NCI-H226 (cell line): Measurements from ENCODE around the gene NDUFB8.
A peak's percentile ranks its signal among the peaks of the same experiment; 100 is the strongest.
"Not testable (repeated sequence)": the region's sequence is repeated elsewhere in the genome, so short reads cannot be mapped to it uniquely, and the experiment has no call there.

ENCODE experiments used
- DNase-seq: peaks from one replicate; pipeline ENCODE4 v3.0.0-alpha.2; 2015

Gene NDUFB8

DNA sequence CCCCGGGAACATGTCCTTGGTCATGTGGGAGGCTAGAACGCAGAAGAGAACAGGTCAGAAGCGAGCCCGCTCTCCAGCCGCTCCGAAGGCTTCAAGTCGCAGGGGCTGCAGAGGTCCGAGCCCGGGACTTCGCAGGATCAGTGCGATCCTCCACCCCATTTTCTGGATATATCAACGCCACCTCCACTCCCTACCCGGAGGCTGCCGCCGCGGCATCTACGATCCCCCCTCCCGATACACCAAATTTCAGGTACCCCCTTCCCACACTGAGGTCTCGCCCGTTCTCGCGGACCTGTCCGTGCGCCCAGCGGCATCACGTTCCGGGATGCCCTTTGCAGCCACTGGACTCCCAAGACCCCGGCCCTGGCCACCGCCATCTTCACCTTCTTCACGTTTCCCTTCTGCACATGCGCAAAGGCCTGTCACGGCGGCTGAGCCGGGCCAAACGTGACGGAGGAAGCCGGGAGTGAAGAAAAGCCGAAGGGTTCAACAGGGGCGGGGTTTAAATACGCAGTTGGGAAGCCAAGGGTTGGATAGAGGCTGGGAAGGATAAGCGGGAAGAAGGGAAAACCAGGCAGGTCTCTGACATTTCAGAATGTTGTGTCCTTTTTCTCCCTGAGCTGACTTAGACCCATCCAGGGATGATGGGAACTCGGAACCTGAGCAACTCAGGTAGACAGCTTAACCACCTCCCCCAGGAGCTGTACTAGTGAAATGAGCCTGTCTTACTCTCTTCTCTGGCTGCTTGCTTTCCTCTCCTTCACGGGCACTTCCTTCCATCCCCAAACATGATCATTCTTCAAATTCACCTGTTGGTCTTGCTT lies at the start of gene NDUFB8:
Gene NDUFB8 (minus strand): TSS at position 397 of the 824 bp plus-strand sequence. CDS start 20 bp downstream, at position 377.
- DNase-seq, result peak; percentile 79

DNA sequence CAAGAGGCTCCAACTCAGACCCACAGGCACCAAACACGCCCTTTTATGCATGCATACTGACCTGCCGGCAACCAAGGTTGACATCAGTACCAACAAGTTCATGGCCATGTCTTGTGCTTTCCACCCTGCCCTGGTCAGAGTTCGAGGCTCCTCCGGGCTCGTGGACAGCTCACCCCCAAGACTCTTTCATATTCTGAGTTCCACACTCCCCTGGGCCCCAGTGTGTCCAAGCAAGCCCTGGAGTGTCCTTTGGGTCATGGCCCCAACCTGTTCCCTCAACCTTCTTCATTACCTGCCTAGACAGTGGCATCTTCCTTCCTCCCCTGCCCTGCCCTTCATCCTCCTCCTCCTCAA lies 46.6 kb upstream of the NDUFB8 start:
- no peak for DNase-seq

DNA sequence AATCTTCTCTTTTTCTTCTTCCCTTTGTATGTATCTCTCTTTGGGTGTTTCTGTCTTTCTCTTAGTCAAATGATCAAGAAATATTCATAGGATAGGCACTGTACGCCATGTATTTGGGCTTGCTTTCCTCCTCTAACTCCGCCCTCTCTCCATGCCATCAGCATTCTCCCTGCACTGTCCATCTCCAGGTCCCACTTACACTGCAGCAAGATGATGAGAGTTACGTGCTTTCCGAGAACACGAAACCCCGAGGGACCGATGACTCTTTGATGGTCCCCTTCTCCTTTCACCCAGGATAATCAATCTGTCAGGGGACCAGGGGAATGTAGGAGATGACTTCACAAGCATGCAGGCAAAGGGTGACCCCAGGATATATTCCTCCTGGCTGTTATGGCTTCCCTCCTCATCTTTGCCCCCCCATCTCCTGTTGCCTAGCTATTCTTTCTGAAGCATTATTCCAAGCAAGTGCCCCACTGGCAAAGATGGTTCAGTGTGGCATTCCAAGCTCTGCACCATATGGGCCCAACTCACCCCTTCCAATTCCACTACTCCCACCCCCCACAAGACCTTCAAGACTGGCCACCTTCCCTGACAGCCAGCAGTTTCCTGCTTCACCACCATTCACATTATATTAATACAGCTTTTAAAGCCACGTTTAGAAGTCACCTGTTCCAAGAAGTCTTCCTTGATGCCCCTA lies 46.1 kb upstream of the NDUFB8 start:
- no peak for DNase-seq

DNA sequence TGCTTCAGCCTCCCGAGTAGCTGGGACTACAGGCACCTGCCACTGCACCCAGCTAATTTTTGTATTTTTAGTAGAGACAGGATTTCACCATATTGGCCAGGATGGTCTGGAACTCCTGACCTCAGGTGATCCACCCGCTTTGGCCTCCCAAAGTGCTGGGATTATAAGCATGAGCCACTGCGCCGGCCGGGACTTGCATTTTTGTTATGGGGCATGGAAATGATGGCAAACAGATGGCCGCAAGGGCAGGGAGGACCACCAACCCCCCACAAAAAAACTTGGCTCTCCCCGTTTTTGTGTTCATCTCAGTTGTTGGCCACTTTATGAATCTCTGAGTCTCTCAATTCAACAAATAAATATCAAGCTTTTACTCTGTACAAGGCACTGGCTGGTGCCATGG lies 45.5 kb upstream of the NDUFB8 start:
- not testable (repeated sequence) for DNase-seq

DNA sequence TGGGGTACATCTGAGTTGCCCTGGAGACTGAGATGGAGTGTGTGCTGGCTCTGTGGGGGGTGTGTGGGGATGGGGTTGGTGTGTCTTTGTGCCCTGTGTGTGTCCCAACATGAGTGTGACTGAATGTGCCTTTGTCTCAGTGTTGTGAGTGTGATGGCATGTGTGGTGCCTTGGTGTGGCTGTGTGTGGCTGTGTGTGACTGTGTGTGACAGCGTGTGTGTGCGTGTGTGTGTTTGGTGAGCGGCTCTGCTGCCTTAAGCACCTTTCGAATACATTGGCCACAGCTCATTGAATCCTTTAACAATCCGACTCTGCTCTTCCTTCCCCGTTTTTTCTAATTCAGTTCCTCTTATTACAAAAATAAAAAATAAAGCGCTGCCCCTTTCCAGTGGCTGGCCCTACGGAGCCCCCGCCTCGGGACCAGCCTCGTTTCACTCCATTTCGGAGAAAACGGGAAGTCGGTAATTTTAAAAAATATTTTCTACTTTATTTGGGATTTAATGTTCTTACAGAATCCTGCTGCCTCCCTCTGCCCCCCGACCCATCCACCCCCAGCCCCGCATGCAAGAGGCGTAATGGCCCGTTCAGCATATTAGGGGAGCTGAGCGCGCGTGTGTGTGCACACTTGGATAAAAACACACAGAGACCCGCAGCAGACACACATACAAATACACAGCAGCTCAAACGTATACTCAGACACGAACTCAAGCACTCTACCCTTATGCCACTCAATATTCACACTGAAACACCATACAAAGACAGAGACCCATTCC lies 41.6 kb upstream of the NDUFB8 start:
- DNase-seq, result no peak

- no peak for DNase-seq
Observed at GRCh38 chr10:100570506-100570905, 40.8 kb upstream of the NDUFB8 start.

DNA sequence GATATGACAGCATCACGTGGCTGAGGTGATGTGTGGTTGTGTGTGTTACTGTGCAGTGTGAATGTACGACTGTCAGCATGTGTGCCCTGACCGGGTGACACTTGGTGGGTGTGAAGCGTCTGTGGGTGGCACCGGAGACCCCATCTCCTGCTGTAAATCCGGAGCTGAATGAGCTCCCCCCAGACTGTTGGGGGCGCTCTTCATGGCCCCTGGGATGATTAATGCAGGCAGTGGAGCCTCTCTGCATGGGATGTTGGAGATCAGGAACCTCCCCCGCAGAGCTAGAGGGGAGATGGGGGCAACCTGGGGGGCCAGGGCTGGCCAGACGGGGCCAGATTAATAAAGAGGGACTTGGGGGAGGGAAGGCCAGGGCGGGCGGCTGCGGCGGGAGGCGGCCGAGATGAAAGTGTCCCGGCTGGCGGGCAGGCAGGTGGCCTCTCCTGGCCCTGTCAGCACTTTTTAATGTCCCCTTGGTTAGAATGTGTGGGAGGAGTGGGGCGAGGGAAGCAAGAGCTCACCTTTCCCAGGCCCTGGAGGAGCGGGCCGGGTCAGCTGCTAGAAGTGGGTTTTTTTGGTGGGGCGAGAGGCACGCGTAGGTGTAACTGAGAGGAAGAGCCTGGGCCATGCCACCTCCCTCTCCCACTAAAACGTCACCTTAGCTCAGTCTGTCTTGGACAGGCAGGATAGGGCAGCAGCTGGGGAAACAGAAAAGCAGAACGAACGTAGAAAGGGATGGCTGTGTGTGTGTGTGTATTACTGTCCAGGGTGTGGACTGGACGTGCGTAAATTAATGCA lies 40.2 kb upstream of the NDUFB8 start:
- no peak for DNase-seq

- no peak for DNase-seq
Observed at GRCh38 chr10:100568912-100569311, 39.2 kb upstream of the NDUFB8 start.

GRCh38 chr10:100567826-100568225 lies 38.2 kb upstream of the NDUFB8 start:
- DNase-seq, result no peak

DNA sequence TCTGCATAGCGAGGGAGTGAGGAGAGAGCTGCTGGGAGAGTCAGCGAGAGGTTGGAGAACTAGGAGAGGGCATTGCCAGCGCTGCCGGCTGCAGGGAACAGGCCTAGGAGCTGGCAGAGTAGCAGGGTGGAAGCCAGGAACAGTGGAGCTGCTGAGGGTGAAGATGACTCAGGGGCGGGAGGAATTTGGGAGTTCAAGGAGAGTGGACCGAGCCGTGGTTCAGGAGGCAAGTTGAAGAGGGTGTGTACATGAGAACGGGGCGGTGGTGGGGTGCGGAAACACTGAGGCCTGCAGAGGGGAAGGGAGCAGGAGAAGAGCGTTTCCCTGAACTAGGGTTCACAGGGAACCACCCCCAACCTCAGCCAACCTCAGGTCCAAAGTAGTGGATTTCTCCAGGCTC lies 37.6 kb upstream of the NDUFB8 start:
- no peak for DNase-seq

- DNase-seq, result no peak
Observed at GRCh38 chr10:100566561-100566960, 36.9 kb upstream of the NDUFB8 start.

DNA sequence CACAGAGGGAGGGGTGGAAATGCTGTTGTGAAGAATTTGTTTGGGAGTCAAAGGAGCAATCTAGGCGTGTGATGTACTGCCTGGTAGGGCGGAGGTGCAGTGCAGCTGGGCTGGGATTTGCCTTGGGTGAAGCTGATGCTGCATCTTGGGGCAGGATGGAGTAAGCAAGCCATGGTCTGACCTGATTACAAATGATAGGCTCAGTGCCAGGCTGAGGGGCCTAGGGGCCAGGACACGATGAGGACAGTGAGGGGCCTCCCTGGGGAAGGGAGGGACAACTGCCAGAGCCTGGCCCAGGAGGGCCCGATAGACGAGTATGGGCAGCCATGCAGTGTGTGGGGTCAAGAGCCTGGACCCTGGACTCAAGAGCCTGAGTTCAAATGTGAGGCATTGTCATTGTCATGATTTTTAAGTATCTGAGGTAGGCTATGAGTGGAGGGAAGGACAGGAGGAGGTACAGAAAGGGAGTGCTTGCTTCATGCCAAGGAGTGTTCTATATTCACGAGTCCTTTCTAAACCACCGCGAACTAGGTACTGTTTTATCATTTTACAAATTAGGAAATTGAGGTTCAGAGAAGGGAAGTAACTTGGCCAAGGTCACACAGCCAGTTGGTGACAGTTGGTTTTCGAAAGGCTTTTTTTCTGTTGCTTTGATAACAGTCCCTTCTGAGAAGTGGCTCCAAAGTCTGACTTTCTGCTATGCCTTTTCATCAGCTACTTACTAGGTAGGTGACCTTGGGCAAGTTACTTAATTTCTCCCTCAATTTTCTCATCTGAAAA lies 35.7 kb upstream of the NDUFB8 start:
- DNase-seq, result no peak

GRCh38 chr10:100562008-100562672 lies 32.5 kb upstream of the NDUFB8 start:
- peak; percentile 58 for DNase-seq

DNA sequence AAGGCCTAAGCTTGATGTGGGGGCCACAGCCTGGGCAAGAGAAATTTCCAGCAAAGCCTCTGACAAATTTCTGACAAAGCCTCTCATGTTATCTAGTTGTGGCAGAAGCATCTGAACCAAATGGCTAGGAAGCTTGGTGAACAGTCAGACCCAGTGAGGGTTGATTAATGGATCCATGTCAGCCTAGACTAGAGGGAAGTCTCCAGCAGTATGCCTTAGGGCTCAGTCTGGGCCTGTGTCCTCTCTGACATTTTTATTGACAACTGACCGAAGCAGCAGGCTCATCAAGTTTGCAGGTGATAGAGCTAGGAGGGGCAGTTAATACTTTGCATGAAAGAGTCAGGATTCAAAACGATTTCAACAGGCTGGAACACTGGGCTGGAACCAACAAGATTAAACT lies 31.3 kb upstream of the NDUFB8 start:
- DNase-seq, result no peak

GRCh38 chr10:100560248-100560647 lies 30.6 kb upstream of the NDUFB8 start:
- no peak for DNase-seq

DNA sequence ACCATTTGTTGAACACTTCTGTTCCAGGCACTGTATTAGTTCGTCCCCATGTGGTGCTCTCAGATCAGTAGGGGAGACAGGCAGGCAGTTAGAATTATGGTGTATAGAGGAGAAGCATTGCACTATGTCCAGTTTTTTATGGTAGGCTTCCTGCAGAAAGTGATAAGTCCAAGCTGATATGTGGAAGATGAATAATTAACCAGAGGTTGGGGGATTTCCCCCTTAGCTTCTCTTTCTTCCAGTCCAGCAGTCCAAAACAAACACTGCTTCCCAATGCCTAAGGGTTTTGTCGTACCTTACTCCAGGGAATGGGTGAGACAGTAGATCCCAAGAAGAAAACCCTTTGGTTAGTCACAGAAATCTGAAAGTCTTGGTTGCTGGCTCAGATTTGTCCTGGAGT lies 25.2 kb upstream of the NDUFB8 start:
- DNase-seq, result no peak

DNA sequence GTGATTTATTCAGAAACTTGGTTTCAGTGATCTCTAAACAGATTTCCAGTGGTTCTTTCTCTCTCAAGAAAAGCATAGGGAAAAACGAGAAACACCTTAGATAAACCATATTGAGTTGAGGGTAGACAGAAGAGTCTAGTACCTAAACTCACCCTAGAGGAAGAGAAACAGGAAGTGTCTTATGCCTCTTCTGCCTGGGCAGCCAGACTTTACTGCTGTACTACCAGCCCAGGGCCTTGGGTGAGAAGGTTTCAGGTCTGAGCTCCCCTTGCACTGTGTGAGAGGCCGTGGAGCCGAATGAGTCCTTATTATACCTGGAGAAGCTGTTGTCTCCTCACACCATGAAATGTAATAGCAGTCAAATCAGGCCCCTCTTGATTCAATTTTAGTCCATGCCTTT lies 24.3 kb upstream of the NDUFB8 start:
- DNase-seq, result no peak

DNA sequence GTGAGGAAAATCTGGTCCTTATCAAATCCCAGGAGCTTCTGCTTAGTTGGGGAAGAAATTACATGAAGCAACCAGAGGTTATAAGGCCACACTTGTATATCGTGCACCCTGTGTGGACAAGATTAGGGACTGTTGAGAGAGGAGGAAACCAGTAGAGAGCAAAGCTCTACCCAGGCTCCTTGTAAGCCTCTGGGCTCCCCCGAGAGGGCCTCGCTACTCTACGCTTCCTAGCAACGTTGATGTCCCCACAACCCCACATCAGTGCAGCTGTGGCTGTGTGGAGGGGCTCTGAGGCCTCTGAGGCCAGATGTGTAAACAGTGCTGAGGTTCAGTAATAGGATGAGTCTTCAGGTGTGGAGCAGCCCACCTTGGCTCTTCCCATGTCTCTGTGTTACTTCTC lies 22.1 kb upstream of the NDUFB8 start:
- no peak for DNase-seq

GRCh38 chr10:100551196-100551595 lies 21.5 kb upstream of the NDUFB8 start:
- no peak for DNase-seq

DNA sequence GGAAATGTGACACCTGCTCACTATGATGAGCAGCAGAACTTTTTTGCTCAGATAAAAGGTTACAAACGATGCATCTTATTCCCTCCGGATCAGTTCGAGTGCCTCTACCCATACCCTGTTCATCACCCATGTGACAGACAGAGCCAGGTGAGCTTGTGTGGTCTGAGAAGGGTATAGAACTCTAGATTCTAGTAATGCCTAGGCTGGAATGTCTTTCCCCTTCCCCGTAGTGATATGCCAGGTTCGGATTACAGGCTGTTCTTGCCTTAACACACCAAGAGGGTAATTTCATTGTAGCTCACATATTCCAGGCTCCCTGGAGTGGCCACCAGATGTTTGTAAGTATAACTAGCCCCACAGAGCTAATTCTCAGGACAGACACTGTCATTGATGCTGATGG lies 15.3 kb upstream of the NDUFB8 start:
- no peak for DNase-seq

DNA sequence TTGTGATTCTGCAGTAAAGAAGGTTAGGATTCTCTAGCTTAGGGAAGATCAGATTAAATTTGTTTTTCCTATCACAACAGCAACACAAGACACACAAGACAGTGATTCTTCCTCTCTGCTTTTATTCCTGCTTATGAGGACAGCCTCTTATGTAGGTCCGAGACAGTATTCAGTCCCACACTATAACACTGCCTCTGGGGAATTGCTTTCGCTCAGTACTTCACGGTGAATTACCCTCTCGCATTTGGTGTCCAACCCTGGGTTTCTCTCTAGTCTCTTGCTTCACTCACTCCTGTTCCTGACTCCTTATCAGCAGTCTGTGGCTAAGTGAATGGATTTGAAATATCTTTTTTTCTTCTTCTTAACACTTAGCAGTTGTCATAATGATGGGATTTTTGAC lies 7.8 kb upstream of the NDUFB8 start:
- DNase-seq, result no peak
